ENCODE data around the gene FGD3. TPM values are rescaled to one million over a fixed set of nuclear protein-coding genes. Genes with fewer than 3 reads are reported as not detected.

The FGD3 gene
- total and polyA plus RNA-seq, 2 donors (not counting 1 experiment from before 2014, with no cell fraction given), result not detected

DNA sequence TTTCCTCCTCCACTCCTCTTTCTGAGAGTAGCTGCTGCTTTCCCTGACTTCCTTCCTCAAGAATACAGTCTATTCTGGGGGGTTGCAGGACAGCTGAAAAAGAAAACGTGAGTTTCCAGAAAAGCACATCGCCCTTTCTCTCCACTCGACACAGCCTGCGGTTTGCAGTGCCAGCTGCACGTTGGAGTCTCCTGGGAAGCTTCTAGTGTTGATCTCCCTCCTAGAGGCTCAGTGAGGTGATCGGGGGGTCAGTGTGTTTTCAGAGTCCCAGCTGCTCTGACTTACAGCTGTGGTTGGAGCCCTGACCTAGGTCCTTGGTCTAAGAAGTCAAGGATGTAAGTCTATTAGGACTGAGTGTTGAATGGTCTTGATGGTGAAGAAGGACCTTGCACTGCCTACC is 86.2 kb downstream of the FGD3 start:
- TF ChIP-seq, protein P1, sequence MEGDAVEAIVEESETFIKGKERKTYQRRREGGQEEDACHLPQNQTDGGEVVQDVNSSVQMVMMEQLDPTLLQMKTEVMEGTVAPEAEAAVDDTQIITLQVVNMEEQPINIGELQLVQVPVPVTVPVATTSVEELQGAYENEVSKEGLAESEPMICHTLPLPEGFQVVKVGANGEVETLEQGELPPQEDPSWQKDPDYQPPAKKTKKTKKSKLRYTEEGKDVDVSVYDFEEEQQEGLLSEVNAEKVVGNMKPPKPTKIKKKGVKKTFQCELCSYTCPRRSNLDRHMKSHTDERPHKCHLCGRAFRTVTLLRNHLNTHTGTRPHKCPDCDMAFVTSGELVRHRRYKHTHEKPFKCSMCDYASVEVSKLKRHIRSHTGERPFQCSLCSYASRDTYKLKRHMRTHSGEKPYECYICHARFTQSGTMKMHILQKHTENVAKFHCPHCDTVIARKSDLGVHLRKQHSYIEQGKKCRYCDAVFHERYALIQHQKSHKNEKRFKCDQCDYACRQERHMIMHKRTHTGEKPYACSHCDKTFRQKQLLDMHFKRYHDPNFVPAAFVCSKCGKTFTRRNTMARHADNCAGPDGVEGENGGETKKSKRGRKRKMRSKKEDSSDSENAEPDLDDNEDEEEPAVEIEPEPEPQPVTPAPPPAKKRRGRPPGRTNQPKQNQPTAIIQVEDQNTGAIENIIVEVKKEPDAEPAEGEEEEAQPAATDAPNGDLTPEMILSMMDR (conservative IDR thresholded peaks at IDR 0.05 in 1 of 2, IDR thresholded peaks at IDR 0.05 in 1 of 2; ENCODE audit: low read depth in 1 of 2, low read length in 2 of 2), result no peak
- no peak for TF ChIP-seq EZH2 (IDR thresholded peaks at IDR 0.05; ENCODE audit: low read length, missing control alignments)

DNA sequence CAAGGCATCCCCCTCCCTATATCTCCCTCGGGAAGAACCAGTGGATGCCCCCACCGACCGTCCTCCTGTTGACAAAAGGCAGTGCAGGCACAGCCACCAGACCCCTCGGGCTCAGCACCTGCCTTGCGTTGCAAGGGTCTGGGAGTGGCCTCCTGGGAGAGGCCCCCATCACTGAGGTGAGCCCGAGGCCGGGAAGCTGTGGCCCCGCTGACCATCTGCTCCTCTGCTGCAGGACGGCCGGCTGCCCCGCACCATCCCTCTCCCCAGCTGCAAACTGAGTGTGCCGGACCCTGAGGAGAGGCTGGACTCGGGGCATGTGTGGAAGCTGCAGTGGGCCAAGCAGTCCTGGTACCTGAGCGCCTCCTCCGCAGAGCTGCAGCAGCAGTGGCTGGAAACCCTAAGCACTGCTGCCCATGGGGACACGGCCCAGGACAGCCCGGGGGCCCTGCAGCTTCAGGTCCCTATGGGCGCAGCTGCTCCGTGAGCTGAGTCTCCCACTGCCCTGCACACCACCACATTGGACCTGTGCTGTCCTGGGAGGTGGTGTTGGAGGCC is 87.9 kb downstream of the FGD3 start:
- TF ChIP-seq EZH2 (IDR thresholded peaks at IDR 0.05; ENCODE audit: low read length, missing control alignments), result no peak
- TF ChIP-seq, protein P1 (conservative IDR thresholded peaks at IDR 0.05 in 1 of 2, IDR thresholded peaks at IDR 0.05 in 1 of 2; ENCODE audit: low read depth in 1 of 2, low read length in 2 of 2), result no peak
- Histone ChIP-seq H3K9ac (ENCODE audit: insufficient read depth, low read length) (no peak overlapping the region), H3K9me3 (ENCODE audit: control insufficient read depth, insufficient read depth, low read depth, low read length) (no peaks in the 10 kb centered on the region), H3K4me3 (replicated peaks in 1 of 4; ENCODE audit: control extremely low read depth in 1 of 4, insufficient read depth in 1 of 4, low read depth in 3 of 4, low read length in 4 of 4) (no peak overlapping the region), H4K20me1 (ENCODE audit: control insufficient read depth, extremely low read depth, insufficient read depth, low read length) (no peaks in the 10 kb centered on the region), H3K27ac (ENCODE audit: insufficient read depth, low read length) (no peak overlapping the region), H3K36me3 (ENCODE audit: control insufficient read depth, insufficient read depth, low read length) (no peaks in the 10 kb centered on the region), H2AFZ (ENCODE audit: low read length) (no peak overlapping the region), H3K4me1 (ENCODE audit: control insufficient read depth, extremely low read depth, insufficient read depth, low read length) (no peaks in the 10 kb centered on the region), H3K79me2 (ENCODE audit: control insufficient read depth, insufficient read depth, low read length) (no peaks in the 10 kb centered on the region), H3K27me3 (ENCODE audit: control insufficient read depth, insufficient read depth, low read length) (no peaks in the 10 kb centered on the region), H3K4me2 (ENCODE audit: extremely low read depth, insufficient read depth, low read length) (no peak overlapping the region)
- DNase-seq (ENCODE audit: low read depth in 2 of 2), result no peak

More for the DNA sequence above, 86.2 kb downstream of the FGD3 start:
- no peak overlapping the region for H3K27ac ChIP-seq (ENCODE audit: insufficient read depth, low read length)
- no peaks in the 10 kb centered on the region for H3K36me3 ChIP-seq (ENCODE audit: control insufficient read depth, insufficient read depth, low read length)
- no peak overlapping the region for H3K4me3 ChIP-seq (replicated peaks in 1 of 4; ENCODE audit: control extremely low read depth in 1 of 4, insufficient read depth in 1 of 4, low read depth in 3 of 4, low read length in 4 of 4)
- no peak overlapping the region for H2AFZ ChIP-seq (ENCODE audit: low read length)
- H4K20me1 ChIP-seq (ENCODE audit: control insufficient read depth, extremely low read depth, insufficient read depth, low read length), result no peaks in the 10 kb centered on the region
- no peaks in the 10 kb centered on the region for H3K4me1 ChIP-seq (ENCODE audit: control insufficient read depth, extremely low read depth, insufficient read depth, low read length)
- no peaks in the 10 kb centered on the region for H3K79me2 ChIP-seq (ENCODE audit: control insufficient read depth, insufficient read depth, low read length)
- H3K9me3 ChIP-seq (ENCODE audit: control insufficient read depth, insufficient read depth, low read depth, low read length), result no peaks in the 10 kb centered on the region
- DNase-seq (ENCODE audit: low read depth in 2 of 2), result no peak
- no peaks in the 10 kb centered on the region for H3K27me3 ChIP-seq (ENCODE audit: control insufficient read depth, insufficient read depth, low read length)
- no peak overlapping the region for H3K4me2 ChIP-seq (ENCODE audit: extremely low read depth, insufficient read depth, low read length)
- H3K9ac ChIP-seq (ENCODE audit: insufficient read depth, low read length), result no peak overlapping the region

- no peaks in the 10 kb centered on the region for H3K9me3 ChIP-seq (ENCODE audit: control insufficient read depth, insufficient read depth, low read depth, low read length)
- no peaks in the 10 kb centered on the region for H3K27me3 ChIP-seq (ENCODE audit: control insufficient read depth, insufficient read depth, low read length)
- H3K4me1 ChIP-seq (ENCODE audit: control insufficient read depth, extremely low read depth, insufficient read depth, low read length), result no peaks in the 10 kb centered on the region
- H3K79me2 ChIP-seq (ENCODE audit: control insufficient read depth, insufficient read depth, low read length), result no peaks in the 10 kb centered on the region
- TF ChIP-seq EZH2 (IDR thresholded peaks at IDR 0.05; ENCODE audit: low read length, missing control alignments), result no peak
- TF ChIP-seq, protein P1 (conservative IDR thresholded peaks at IDR 0.05 in 1 of 2, IDR thresholded peaks at IDR 0.05 in 1 of 2; ENCODE audit: low read depth in 1 of 2, low read length in 2 of 2), result no peak
- no peak overlapping the region for H3K9ac ChIP-seq (ENCODE audit: insufficient read depth, low read length)
- DNase-seq (ENCODE audit: low read depth in 2 of 2), result no peak
- H2AFZ ChIP-seq (ENCODE audit: low read length), result no peak overlapping the region
- H4K20me1 ChIP-seq (ENCODE audit: control insufficient read depth, extremely low read depth, insufficient read depth, low read length), result no peaks in the 10 kb centered on the region
- H3K4me3 ChIP-seq (replicated peaks in 1 of 4; ENCODE audit: control extremely low read depth in 1 of 4, insufficient read depth in 1 of 4, low read depth in 3 of 4, low read length in 4 of 4), result no peak overlapping the region
- H3K4me2 ChIP-seq (ENCODE audit: extremely low read depth, insufficient read depth, low read length), result no peak overlapping the region
- H3K36me3 ChIP-seq (ENCODE audit: control insufficient read depth, insufficient read depth, low read length), result no peaks in the 10 kb centered on the region
- H3K27ac ChIP-seq (ENCODE audit: insufficient read depth, low read length), result no peak overlapping the region
These were observed 88.6 kb downstream of the FGD3 start for GRCh38 chr9:93035821-93036351.

Measured in fibroblast of lung (primary cell).